ENCODE data around the gene P2RY6.

DNA sequence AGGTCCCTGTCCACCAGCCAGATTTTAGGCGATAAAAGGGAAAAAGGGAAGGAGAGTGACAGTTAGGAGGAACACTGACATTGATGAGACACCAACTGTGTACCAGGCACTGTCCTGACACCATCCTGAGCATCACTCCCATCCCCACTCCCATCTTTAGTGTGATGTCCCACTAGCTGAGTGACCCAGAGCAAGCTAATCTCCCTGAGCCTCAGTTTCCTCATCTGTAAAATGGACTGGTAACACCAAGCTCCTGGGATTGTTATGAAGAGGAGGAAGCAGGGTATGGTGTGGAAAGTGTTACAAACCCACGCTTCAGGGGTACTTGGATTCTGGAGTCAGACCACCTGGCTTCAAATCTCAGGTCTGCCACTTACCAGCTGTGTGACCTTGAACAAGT, 8.5 kb upstream of the P2RY6 start:
- TF ChIP-seq, protein P1, sequence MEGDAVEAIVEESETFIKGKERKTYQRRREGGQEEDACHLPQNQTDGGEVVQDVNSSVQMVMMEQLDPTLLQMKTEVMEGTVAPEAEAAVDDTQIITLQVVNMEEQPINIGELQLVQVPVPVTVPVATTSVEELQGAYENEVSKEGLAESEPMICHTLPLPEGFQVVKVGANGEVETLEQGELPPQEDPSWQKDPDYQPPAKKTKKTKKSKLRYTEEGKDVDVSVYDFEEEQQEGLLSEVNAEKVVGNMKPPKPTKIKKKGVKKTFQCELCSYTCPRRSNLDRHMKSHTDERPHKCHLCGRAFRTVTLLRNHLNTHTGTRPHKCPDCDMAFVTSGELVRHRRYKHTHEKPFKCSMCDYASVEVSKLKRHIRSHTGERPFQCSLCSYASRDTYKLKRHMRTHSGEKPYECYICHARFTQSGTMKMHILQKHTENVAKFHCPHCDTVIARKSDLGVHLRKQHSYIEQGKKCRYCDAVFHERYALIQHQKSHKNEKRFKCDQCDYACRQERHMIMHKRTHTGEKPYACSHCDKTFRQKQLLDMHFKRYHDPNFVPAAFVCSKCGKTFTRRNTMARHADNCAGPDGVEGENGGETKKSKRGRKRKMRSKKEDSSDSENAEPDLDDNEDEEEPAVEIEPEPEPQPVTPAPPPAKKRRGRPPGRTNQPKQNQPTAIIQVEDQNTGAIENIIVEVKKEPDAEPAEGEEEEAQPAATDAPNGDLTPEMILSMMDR (IDR thresholded peaks at IDR 0.05) = no peak
- no peak for TF ChIP-seq POLR2A (IDR thresholded peaks at IDR 0.05)
